ENCODE data around the gene CYP4X1.
"Not testable (repeated sequence)": the region's sequence is repeated elsewhere in the genome, so short reads cannot be mapped to it uniquely, and the experiment has no call there.

DNA sequence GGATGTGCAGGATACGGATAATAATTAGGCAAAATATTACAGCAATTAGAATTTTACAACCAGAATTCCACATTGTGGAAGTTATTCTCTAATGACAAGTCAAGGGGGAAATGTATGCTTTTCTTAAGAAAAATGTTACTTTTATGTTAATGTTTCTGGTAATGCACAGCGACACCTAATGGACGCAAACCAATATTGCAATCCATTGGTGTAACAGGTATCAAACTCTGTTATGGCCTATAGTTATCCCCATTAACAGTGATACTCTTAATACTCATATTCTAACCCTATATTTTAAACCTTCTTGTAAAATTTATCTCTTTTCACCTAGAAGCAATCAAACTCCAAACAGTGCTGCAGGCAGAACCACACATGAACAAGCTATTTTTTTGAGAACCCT lies 65.9 kb downstream of the CYP4X1 start:
- not testable (repeated sequence) for TF ChIP-seq ELF4, SUZ12 (IDR thresholded peaks at IDR 0.05)

All from HEK293T (cell line).